Measurements from ENCODE around the gene CFAP74.
"Not testable (repeated sequence)": the region's sequence is repeated elsewhere in the genome, so short reads cannot be mapped to it uniquely, and the experiment has no call there.

The CFAP74 gene

DNA sequence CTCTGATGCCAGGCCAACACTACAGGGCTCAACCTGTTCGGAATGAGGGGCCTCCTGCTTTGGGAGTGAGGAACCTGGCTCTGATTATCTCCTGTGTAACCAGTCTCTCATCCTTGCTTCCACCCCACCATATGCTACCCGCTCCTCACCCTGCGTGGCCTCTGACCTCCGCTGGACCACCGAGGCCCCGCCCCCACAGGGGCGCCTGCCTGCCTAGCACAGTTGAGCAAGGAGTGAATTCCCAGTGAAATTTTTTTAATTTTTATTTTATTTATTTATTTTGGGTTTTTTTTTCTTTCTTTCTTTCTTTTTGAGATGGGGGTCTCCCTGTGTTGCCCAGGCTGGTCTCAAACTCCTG, 110.8 kb downstream of the CFAP74 start:
- DNase-seq (ENCODE audit: extremely low read depth, low read depth) = no peak
- TF ChIP-seq, protein P1, sequence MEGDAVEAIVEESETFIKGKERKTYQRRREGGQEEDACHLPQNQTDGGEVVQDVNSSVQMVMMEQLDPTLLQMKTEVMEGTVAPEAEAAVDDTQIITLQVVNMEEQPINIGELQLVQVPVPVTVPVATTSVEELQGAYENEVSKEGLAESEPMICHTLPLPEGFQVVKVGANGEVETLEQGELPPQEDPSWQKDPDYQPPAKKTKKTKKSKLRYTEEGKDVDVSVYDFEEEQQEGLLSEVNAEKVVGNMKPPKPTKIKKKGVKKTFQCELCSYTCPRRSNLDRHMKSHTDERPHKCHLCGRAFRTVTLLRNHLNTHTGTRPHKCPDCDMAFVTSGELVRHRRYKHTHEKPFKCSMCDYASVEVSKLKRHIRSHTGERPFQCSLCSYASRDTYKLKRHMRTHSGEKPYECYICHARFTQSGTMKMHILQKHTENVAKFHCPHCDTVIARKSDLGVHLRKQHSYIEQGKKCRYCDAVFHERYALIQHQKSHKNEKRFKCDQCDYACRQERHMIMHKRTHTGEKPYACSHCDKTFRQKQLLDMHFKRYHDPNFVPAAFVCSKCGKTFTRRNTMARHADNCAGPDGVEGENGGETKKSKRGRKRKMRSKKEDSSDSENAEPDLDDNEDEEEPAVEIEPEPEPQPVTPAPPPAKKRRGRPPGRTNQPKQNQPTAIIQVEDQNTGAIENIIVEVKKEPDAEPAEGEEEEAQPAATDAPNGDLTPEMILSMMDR (IDR thresholded peaks at IDR 0.05; ENCODE audit: low read depth, low read length) = no peak

- TF ChIP-seq, protein P1 (IDR thresholded peaks at IDR 0.05; ENCODE audit: low read depth, low read length) = no peak
- no peak for DNase-seq (ENCODE audit: extremely low read depth, low read depth)
Observed at GRCh38 chr1:1892079-1892762, 111.4 kb downstream of the CFAP74 start.

DNA sequence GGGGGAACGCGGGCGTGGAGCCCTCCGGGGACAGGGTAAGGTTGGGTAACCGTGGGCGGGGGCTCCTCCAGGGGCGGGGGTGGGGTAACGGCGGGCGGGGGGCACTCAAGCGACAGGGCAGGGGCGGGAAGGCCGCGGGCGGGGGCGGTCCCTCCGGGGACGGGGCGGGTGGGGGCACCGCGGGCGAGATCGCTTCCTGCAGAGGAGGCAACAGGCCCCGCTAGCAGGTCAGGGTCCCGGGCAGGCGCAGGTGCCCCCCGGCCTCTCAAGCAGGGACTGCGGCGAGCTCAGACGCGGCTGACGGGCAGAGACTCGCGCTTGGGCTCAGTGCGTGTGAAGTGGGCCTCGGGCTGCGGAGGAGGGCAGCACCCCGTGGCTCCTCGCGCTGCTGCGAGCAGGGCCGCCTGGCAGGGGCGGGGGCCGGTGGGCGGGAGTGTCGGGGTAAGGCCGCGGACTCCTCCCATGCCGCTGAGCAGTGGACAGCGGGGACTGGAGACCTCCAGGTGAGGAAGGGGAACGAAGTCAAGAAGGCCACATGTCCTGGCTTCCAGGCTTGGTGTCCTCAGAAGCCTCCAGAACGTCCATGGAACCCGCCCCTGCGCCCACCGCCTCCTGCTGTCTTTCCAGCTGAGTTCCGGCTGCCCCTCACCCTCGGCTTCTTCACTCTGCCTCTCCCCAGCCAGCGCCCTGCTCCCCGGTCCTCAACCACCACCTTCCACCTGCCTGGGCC, 112.1 kb downstream of the CFAP74 start:
- TF ChIP-seq, protein P1 (IDR thresholded peaks at IDR 0.05; ENCODE audit: low read depth, low read length) = no peak
- no peak for DNase-seq (ENCODE audit: extremely low read depth, low read depth)

- TF ChIP-seq, protein P1 (IDR thresholded peaks at IDR 0.05; ENCODE audit: low read depth, low read length) = no peak
- peak; percentile 71 for DNase-seq (ENCODE audit: extremely low read depth, low read depth)
Observed at GRCh38 chr1:1890506-1891348, 112.9 kb downstream of the CFAP74 start, which contains the start of gene GNB1. GNB1 (minus strand) TSS chr1:1891087; CDS start chr1:1825453, 65,634 bp downstream.

GRCh38 chr1:1889847-1890505, 113.6 kb downstream of the CFAP74 start:
- TF ChIP-seq, protein P1 (IDR thresholded peaks at IDR 0.05; ENCODE audit: low read depth, low read length) = no peak
- no peak for DNase-seq (ENCODE audit: extremely low read depth, low read depth)

- TF ChIP-seq, protein P1 (IDR thresholded peaks at IDR 0.05; ENCODE audit: low read depth, low read length) = no peak
- DNase-seq (ENCODE audit: extremely low read depth, low read depth) = no peak
Observed at GRCh38 chr1:1889090-1889750, 114.4 kb downstream of the CFAP74 start.

- DNase-seq (ENCODE audit: extremely low read depth, low read depth) = not testable (repeated sequence)
Observed at GRCh38 chr1:1883890-1884289, 119.7 kb downstream of the CFAP74 start.

Data from AG09319 (cell line).